Fibroblast of the aortic adventitia (primary cell): ENCODE data around the gene IGF2BP1. TPM values are rescaled to one million over a fixed set of nuclear protein-coding genes. Genes with fewer than 3 reads are reported as not detected.

Source experiments
- DNase-seq: peaks from one replicate; pipeline ENCODE4 v3.0.0-alpha.2; 2010; ENCODE audit warnings: low read depth
- H3K4me3 ChIP-seq: 2 replicates; pipeline ENCODE4 v1.5.1; 2011; ENCODE audit warnings: low read depth, mild to moderate bottlenecking, control low read depth, low read length, moderate library complexity
- total RNA-seq: library from RNA; depleted of rRNA; stranded (reverse); fragments of >200 nt; gene quantifications from 2 replicates; pipeline ENCODE4 v1.2.3, GENCODE V29; 2012; ENCODE audit warnings: low replicate concordance
- TF ChIP-seq, protein P1 (sequence below): IDR thresholded peaks from 2 replicates; pipeline ENCODE4 v1.5.1; 2011; ENCODE audit warnings: mild to moderate bottlenecking, low read length, control low read depth, inconsistent platforms; ENCODE audit not compliant: insufficient read depth

The IGF2BP1 gene
- total RNA-seq, 1 donor, result 5.0 TPM

- no peak overlapping the region for H3K4me3 ChIP-seq
- no peak for DNase-seq
- TF ChIP-seq, protein P1, sequence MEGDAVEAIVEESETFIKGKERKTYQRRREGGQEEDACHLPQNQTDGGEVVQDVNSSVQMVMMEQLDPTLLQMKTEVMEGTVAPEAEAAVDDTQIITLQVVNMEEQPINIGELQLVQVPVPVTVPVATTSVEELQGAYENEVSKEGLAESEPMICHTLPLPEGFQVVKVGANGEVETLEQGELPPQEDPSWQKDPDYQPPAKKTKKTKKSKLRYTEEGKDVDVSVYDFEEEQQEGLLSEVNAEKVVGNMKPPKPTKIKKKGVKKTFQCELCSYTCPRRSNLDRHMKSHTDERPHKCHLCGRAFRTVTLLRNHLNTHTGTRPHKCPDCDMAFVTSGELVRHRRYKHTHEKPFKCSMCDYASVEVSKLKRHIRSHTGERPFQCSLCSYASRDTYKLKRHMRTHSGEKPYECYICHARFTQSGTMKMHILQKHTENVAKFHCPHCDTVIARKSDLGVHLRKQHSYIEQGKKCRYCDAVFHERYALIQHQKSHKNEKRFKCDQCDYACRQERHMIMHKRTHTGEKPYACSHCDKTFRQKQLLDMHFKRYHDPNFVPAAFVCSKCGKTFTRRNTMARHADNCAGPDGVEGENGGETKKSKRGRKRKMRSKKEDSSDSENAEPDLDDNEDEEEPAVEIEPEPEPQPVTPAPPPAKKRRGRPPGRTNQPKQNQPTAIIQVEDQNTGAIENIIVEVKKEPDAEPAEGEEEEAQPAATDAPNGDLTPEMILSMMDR, result no peak
Observed at GRCh38 chr17:48989100-48989499, 8.1 kb upstream of the IGF2BP1 start.

DNA sequence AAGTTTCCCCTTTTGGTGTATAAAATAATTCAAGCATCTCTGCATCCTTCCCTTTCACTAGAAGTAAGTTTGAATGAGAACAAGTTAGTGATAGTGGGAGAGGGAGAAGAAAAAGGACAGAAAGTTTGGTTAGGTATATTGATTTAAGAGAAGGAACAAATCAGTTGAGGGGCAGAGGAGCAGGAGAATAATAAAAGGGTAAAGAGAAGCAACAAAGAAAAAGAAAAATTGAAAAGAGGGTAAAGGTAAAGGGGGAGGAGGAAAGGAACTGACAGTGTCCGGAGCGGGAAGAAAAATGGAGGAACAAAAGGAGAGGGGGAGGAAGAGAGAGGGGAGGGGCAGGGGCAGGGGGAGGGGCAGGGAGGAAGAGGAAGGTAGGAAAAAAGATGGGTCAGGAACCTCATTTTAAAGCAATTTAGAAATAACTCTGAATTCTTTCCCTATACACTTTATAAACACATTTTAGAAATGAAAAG is 6.3 kb upstream of the IGF2BP1 start:
- TF ChIP-seq, protein P1, result no peak
- no peak overlapping the region for H3K4me3 ChIP-seq
- DNase-seq, result no peak

DNA sequence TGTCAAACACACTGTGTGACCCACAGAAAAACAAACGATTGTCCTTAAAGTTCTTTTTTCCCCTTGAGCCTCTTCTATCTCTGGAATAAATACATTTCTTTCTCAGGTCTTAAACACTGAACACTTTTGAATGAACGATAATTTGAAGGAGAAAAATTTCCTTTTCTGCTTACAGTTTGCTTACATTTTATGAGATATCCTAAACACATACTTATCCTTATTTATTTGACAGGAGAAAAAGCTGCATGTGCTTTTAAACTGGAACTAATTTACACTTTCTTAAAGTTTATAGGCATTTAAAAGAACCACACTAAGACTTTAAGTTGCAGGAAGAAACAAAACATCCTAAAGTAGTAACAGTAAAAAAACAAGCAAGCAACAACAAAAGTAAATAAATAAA is 4.7 kb upstream of the IGF2BP1 start:
- DNase-seq, result no peak
- TF ChIP-seq, protein P1, result no peak

GRCh38 chr17:48993305-48993704 is 3.9 kb upstream of the IGF2BP1 start:
- DNase-seq, result no peak
- TF ChIP-seq, protein P1, result no peak
- no peak overlapping the region for H3K4me3 ChIP-seq

More for the DNA sequence above, 4.7 kb upstream of the IGF2BP1 start:
- no peak overlapping the region for H3K4me3 ChIP-seq

DNA sequence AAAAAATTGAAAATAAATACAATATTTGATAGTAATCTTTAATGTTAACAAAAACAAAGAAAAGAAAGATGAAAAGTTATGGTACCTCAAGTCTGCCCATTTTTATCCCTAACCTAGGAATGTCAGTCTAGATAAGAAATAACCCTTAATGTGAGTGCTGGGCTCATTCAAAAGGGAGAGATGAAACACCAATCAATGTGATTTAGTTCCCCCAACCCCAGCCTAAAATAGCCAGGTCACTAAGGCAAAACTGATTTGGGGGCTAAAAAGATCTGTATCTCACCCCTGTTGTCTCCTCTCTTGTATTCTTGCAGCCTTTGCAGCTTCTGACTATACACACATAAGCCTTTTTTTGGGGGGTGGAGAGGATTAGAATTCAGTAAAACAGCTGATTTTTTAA is 3.2 kb upstream of the IGF2BP1 start:
- H3K4me3 ChIP-seq, result no peak overlapping the region
- TF ChIP-seq, protein P1, result no peak
- DNase-seq, result no peak

GRCh38 chr17:48994549-48995303 is 2.5 kb upstream of the IGF2BP1 start:
- DNase-seq, result no peak
- no peak overlapping the region for H3K4me3 ChIP-seq
- TF ChIP-seq, protein P1, result no peak
